GM18907 (cell line): Measurements from ENCODE around the gene TMEM255A.
"Not testable (repeated sequence)": the region's sequence is repeated elsewhere in the genome, so short reads cannot be mapped to it uniquely, and the experiment has no call there.

Experiments used
- ATAC-seq: cut with Tn5 transposase; IDR thresholded peaks from one replicate; pipeline ENCODE4 v1.9.1; 2021; ENCODE audit warnings: mild to moderate bottlenecking, moderate library complexity; ENCODE audit not compliant: unreplicated experiment

Gene TMEM255A

DNA sequence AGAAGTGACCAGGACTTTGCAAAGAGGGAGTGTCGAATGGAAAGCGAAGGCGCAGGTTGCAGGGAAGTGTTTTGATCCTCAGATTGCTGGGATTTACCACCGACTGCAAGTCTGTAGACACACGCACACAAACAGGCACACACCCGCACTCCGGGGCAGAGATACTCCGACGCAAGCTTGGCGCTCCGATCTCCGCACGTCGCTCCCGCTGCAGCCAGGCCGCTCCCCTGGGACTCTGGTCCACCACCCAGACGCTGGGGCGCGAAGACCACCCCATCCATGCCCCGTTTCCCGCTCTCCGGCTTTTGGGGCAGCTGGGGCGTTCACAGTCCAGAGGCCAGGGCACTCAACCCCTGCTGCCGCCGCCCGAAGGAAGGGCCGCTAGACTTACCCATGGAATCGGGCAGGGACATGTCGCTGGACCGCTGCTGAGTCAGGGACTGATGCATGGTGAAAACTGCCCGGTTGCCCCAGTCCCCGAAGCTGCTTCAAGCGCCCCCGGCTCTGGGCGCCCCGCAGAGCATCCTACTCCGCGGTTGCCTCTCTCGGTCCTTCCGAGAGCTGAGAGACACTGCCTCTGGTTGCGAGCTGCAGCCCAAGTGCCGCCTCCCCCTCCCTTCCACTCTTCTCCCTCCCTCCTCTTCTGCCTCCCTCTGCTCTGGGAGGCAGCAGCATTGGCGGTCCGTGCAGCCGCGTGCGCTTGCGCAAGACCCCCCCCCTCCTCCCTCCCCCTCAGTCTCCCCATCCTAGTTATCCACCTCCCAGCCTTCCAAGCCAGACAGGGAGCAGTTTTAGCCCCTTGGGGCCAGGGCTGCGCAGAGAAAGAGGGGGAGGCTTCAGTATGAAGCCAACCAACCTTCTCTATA lies at the start of gene TMEM255A:
TSS of gene TMEM255A (minus strand) at position 601 of the 866 bp plus-strand sequence. CDS start at position 449, 152 bp downstream.
- ATAC-seq = no peak

- ATAC-seq = no peak
Measured at GRCh38 chrX:120358737-120359456, 47.6 kb upstream of the TMEM255A start.

DNA sequence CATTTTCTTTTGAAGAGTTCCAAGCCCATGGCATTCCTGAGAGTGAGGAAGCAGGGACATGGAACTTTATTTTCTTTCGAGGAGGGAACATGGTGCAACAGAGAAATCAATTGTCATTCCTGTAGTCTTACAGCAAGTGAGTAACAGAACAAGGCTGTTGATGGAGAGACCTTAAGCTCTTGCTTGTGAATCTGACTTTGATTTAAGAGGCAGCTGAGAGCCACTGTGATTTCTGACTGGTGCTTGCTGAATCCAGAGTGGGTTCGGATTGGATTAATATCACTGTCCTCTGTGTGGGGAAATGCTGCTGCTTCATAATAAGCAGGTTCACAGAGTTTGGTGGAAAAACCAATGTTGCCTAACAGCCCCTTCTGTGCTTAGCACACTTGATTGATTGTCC lies 45.9 kb upstream of the TMEM255A start:
- no peak for ATAC-seq

DNA sequence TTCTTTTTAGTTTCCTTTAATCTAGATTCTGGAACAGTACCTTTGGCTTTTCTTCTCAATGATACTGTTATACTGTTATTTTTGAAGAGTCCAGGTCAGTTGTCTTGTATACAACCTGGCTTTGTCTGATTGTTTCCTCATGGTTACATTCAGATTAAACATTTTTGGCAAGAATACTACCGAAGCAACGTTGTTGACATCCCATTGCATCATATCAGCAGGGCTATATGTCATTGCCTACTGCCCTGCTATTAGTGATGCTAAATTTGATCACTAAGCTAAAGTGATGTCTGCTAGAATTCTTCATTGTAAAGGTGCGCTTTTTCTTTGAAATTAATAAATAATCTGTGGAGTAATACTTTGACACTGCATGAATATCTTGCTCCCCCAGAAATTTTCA lies 44.8 kb upstream of the TMEM255A start:
- no peak for ATAC-seq

DNA sequence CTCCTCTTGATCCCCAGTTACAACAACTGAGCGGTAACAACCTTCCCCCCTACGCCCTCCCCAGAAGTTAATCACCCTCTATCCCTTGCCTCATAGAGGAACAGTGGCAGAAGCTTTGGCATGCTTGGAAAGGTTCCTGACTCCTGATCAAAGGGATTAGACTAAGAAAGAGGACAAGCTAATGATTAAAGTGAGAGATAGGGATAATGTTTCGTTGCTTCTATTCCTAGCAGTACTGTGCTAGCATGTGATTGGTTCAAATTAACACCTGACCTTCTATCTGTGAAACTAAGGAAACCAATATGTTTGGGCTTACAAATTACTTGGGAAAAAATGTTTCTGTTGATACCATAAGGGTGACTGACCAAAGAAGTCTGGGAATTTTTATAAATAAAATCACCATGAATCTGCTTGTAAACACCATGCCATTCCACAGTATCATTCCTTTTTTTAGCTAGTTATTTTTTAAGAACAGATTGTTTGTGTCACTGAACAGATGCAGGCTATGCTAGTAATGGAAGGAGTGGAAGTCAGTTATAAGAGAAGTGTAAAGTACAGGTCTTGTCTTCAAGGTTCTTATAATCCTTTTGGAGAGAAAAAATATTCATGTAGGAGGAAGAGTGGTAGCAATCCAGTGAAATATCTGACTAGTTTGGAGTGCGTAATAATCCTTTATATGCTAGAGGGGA lies 39.3 kb upstream of the TMEM255A start:
- no peak for ATAC-seq

DNA sequence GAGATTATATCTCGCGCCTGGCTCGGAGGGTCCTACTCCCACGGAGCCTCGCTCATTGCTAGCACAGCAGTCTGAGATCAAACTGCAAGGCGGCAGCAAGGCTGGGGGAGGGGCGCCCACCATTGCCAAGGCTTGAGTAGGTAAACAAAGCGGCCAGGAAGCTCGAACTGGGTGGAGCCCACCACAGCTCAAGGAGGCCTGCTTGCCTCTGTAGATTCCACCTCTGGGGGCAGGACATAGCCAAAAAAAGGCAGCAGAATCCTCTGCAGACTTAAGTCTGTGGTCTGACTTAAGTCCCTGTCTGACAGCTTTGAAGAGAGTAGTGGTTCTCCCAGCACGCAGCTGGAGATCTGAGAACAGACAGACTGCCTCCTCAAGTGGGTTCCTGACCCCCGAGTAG lies 33.3 kb upstream of the TMEM255A start:
- not testable (repeated sequence) for ATAC-seq

DNA sequence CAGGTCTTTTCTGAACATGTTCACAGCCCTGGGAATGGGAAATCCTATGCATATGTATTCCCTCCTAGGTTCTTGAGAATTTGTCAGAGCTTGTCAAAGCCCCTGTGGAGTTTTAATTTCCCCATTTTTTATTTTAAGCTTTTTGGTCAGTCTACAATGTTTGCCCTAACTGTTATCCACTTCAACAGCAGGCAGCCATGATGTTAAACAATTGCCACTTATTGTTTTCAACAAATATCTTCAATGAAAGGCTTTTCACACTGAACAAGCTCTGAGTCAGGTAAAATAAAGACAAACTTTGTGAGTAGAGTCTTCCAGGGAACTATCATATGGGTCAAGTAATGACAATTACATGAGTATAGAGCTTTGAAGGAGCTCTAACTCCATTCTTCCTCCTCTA lies 25.6 kb upstream of the TMEM255A start:
- ATAC-seq = no peak

GRCh38 chrX:120335289-120335688 lies 24.0 kb upstream of the TMEM255A start:
- ATAC-seq = no peak

- no peak for ATAC-seq
Measured at GRCh38 chrX:120334603-120335002, 23.3 kb upstream of the TMEM255A start.

GRCh38 chrX:120334151-120334550 lies 22.9 kb upstream of the TMEM255A start:
- ATAC-seq = no peak

DNA sequence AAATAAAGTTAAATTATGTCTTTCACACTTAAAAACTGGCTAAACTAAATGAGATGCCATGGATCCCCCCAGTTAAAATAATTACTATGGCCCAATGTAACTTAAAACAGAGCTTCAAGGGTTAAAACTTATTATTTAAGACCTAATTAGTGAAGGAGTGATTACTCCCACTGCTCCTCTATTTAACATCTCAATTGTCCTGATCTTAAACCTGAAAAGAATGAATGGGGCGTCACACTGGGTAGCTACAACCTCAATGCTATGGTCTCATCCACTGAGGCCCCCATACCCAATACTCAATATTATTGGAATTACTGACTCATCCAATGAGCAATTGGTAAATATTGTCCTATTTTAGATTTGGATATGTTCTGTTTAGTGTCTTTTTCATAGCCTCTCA lies 21.1 kb upstream of the TMEM255A start:
- no peak for ATAC-seq

- ATAC-seq = no peak
Measured at GRCh38 chrX:120331116-120331515, 19.9 kb upstream of the TMEM255A start.

DNA sequence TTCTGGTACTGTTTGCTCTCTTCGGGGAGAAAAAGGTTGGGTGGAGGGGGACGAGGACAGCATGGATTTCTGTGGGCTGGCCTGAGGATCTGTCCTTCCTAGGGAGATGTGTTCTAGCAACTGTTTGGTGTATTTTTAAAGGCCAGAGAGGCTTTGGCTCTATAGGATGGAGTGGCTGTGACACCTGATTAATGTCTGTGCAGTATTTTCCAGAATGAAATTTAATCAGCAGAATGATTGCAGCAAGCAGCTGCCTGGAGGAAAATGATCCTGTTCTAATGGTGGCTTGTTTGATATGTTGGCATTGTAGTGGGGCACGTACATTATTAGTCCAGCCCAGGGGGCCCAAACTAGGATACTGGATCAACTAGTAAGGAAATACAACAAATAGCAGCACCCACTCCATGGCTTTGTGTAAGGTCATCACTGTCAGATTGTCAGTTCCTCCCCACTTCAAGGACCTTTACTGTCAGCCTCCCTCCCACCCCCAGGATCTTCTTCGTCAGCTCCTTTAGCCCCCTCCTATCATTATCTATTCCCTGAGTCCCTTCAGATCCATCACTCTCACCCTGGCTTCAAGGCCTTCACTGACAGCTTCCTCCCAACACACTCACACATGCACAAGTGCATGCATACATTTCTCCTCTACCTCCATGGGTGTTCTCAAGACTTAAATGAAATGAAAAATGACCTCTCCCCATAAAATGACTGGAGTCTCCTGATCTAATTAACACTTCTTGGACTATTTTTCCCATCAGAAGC lies 10.4 kb upstream of the TMEM255A start:
- no peak for ATAC-seq

DNA sequence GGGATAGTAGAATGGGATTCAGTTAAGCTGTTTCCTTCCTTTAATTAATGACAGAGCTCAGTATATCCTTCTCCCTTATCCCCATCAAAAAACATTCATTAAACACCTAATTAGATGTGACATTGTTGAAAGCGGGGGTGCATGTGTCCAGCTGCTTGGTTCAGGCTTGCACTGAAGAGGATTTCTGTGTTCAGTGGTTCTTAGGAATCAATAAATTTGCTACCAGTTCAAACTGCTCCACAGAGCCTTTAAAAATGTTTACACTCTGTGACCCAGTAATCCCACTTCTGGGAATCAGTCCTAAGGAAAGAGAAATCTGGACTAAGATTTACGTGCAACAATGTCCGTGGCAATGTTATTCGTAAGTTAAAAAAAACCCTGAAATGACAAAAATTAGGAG lies 7.2 kb upstream of the TMEM255A start:
- no peak for ATAC-seq

- no peak for ATAC-seq
Measured at GRCh38 chrX:120316587-120317283, 5.5 kb upstream of the TMEM255A start.

DNA sequence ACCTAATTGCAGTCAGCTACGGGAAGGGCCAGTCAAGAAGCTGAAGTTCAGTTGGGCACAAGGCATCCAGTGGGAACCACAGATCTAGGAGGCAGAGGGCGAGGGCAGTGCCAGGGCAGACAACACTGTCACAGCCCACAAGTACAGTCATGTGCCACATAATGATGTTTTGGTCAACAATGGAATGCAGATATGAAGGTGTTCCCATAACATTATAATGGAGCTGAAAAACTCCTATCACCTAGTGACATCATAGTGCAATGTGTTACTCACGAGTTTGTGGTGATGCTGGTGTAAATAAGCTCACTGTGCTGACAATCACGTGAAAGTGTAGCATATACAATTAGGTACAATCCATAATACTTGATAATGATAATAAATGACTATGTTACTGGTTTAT lies 4.5 kb upstream of the TMEM255A start:
- ATAC-seq = no peak

GRCh38 chrX:120311727-120312063 lies 434 bp upstream of the TMEM255A start:
- no peak for ATAC-seq

DNA sequence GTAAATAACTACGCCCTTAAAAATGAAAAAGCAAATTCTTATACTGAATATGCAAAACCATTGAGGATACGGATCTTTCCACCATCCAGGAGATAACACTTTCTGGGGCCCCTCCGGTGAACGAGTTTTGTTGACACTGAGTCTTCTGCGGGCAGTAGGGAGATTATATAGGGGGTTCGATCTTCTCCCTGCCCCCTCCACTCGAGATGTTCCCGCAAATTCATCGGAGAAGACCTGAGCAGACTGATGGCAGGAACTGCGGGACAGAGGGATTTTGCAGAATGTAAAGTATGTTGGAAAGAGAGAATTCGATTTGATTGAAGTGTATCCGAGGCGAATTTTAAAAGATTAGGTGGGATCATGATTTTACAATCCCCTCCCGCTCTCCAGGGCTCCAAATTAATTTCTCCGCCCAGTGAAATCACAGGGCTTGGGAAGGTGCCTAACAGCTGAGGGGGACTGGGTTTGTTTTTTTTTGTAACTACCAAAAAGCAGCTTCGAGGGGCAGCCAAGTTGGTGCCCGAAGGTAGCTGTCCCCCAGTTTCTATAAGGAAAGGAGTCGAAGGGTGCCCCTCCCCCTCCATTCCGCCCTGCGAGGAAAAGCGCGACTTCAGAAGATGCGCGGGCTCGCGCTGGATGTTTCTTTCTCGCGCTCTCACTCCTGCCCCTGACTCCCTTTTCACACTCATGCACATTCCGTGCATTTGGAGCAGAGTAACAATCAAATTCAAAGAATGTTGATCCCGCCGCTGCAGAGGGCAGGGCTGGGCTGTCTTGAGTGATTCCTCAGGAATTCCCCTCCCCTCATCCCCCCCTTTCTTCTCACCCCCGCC lies 1.2 kb downstream of the TMEM255A start:
- ATAC-seq = no peak
